ENCODE data around the gene IMPA2.

The IMPA2 gene

DNA sequence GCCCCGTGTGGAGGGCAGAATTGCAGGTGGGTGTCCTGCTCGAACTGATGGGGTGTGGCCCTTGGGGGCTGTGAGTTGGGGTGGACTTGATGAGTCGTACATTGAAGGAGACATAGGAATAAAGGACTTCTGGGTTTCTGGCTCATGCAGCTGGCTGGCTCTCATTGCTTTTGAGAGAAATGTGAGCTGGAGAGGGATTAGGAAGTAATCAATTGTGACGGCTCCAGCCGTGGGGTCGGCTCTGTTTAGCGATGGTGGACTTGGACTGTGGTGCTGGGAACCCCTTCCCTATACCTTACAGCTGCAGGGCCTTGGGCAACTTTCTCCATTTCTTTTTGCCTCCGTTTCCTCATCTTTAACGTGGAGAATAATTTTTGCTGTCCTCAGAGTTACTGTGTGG is 9.2 kb downstream of the IMPA2 start:
- DNase-seq (ENCODE audit: low read depth), result no peak

DNA sequence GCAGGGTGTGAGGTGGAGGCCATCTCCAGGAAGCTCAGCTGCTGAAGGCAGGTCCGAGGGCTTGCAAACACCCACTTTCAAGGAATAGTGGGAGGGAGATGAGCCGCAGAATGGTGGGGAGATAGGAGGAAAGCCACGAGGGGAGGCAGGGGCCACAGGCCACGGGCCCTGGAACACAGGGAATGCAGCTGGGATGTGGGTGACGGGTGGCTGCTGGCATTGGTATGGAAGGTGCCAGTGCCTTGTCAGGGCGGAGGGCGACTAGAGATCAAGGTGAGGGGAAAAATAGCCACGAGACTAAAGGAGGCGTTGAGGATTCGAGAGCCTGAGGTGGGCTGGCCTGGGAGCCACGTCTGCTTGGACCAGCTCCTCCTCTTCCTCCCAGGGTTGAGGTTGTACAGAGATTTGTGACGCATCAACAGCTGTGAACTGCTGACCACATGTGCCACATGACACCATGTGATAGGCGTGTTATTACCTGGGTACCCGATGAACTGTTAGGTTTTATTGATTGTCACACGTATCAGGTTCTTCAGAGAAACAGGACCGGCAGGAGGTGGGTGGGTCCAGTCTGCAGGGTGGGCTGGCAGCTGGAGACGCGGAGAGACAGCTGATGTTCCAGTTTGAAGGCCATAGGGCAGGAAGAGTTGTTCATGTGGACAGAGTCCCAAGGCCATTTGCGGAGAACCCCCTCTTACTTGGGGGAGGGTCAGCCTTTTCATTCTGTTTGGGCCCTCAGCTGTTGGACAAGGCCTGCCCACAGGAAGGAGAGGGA is 9.9 kb downstream of the IMPA2 start:
- DNase-seq (ENCODE audit: low read depth), result no peak

DNA sequence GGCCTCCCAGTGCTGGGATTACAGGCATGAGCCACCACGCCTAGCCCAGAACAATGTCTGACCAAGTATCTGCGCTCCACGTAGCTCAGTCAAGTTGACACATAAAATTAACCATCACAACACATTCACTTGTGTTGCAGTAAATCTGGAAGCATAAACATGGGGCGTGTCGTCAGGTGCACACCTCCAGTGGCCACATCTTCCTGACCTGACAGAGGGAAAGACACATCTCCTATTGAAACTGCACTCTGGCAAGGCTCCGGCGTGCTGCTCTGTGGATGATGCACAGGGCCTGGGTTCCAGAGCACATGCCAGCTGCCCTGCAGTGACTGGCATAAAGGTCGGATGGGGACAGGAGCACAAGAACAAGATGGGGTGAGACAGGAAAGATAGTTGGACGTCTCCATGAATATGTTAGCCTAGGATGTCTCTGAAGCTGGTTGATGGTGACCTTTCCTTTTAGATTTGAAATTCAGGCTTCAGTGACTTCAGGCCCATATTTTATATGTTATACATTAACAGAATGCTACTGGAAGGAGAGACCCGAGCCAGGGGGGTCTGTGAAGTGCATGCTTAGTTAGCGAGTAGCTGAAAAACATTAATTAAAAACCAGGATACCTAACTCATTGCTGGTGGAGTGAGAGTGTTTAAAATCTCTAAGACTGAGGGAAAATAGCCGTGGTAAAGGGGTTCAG is 10.9 kb downstream of the IMPA2 start:
- no peak for DNase-seq (ENCODE audit: low read depth)

DNA sequence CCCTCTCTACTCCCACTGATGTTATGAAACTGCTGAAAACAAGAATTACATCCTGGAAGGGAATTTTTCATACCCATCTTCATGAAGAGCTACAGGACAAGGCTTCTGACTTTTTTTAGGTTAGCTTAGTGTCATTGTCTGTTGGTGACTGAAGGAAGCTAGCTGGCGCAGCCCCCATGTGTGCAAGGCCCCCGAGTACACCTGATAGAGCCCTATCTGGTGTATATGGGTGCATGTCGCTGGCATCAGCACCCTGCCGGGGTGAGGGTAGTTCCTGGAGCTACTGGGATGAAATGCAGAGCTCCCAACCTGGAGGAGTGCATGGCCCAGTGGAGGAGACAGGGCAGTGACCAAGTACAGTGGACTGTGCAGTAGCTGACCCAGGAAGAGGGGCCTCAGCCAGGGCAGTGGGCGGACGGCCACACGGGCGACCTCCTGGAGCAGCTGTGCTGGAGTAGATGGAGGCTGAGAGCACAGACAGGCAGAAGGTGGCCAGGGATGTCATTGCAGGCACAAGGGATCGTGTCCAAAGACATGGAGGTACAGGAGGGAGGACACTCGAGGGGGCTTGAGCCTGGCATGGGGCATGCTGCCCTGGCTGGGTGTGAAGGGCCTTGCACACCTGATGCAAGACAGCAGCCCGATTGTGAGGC is 12.1 kb downstream of the IMPA2 start:
- DNase-seq (ENCODE audit: low read depth), result no peak

DNA sequence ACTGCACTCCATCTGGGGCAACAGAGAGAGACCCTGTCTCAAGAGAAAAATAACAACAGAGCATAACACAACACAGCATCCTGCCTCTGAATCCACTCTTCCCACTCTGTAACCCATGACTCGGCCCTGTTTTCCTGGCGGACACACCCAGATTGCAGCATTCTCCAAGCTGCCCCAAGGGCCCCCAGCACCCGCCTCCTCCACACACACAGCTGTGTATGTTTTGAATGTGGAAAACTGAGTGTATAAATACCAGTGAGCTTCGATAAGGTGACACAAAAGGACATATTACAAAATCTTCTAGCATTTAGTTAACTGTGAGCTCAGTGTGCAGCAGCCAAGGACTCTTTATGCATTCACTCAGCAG is 13.0 kb downstream of the IMPA2 start:
- no peak for DNase-seq (ENCODE audit: low read depth)

DNA sequence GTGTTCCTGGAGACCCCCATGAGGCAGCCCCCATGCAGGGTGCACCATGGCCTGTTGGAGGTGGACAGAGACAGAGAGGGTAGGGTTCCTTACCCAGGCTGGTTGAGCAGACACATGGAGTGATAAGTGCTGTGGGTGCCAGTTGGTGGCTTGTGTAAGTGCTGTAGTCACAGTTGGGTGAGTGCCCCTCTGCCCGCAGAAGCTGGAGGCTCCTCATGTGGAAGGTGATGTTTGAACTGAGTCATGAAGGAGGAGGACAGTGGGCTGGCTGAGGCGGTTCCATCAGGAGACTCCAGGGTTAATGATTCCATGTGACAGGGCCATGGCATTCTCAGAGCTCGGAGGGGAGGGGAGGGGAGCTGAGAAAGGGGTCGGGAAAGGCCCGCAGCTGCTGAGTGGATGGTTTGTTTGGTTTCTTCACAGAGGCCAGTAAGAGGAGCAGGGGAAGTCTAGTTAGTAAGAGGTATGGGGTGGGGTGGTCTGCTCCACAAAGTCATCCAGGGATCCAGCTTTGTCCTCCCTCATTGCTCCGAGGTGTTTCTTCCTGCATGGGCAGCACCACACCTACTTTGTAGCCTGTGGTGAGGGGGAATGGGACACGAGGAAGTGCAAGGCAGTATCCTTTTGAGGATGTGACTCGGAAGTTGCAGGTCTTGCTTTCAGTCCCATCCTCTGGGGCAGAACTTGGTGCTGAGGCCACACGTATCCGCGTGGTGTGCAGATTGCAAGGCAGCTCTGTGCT is 13.6 kb downstream of the IMPA2 start:
- DNase-seq (ENCODE audit: low read depth), result no peak

DNA sequence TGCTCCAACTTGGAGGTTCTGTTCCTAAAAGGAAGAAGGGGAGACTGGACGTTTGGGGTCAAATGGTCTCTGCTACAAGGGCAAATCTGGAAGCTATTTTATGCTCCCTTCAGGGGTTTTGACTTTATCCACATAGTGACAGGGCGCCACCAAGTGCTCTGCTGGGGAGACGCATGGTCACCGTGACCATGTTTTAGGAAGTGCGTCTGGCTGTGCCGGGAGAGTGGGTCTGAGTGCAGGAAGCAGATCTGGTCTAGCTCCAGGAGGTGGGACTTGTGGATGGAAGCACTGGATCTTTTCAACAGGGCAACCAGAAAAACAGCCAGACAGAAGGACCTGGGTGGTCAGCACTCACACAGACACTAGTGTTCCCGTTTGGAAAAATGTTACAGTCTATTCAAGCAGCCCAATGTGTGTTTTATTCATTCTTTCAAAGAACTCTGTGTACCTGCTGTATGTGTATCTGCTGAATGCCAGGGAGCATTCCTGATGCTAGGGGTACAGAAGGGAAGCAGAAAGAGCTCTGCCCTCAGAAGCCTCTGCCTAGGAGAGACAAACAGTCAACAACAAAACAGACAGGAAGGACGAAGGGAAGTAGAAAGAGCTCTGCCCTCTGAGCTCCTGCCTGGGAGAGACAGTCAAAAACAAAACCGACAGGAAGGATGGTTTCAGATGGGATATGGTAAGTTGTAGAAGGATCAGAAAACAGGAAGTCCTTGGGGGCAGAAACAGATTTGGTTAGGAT is 14.3 kb downstream of the IMPA2 start:
- DNase-seq (ENCODE audit: low read depth), result peak; percentile 37

DNA sequence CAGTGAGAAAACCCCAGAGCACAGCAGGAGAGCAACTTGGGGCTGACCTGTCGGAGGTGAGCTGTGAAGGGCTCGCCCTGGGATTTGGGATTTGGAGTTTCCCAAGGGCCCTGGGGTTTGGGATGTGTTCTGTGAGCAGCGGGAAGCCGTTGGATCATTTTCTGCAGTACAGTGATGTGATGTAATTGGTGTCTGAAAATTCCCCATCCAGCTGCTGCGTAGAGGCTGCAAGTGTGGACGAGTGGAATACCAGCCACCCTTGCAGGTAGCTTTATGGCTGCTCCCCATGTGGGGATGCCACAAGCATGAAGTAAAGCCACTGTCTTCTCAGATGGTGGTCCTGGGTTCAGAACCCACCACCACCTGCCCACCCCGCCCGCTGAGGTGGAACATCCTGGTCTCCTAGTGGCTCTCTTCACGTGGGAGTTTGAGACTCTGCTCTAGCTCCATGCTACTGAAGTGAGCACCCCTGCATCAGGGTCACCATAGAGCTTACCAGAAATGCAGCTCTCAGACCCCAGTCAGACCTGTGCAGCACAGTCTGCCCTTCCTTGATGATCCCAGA is 15.0 kb downstream of the IMPA2 start:
- DNase-seq (ENCODE audit: low read depth), result no peak

DNA sequence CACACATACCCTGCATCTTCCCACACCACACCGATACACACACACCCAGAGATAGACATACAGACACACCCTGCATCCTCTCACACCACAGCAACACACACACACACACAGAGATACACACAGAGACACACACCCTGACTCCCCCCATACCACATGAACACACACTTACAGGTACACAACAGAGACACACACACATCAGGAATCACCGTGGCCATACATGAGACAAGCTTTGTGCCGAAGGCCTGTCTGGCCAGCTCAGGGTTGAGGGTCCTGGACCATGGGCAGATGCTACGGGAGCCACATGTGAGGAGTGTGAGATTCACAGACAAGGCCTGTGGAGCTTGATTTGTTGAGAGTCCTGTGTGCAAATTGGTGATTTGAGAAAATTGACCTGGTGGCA is 15.6 kb downstream of the IMPA2 start:
- no peak for DNase-seq (ENCODE audit: low read depth)

DNA sequence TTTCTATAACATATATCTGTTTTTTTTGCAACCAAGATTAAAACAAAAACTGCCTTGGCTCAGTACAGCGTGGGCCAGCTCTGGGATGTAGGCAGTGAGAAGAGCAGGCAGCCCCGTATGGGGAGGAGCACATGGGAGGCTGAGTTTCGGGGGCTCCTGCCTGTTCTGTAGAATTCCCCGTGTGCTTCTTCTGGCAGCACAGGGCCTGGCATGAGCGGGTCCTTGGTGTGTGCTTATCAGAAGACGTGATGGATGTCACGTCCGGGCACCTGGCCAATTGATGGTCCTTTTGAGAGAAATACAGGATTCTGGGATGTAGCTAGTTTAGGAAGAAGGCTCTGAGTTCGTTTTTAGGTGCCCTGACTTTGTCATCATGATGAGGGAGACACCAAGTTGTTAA is 16.2 kb downstream of the IMPA2 start:
- no peak for DNase-seq (ENCODE audit: low read depth)

DNA sequence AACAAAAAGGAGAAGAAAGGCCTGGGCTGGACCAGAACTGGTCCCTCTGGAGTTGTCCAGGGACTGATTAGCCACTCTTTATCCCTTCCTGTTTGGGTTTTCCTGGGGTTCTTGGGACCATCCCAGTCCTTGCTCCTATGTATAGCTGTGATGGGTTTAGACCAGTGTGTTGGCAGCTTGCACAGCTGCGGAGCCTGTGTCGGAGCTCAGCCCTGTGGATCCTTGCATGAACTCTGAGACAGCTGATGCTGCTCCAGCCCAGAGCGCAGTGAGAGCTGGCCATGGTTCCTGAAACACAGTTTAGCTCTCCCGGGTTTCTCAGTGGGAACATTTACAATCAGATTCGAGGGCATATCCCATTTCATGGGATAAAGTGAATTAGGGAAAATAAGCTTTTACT is 16.9 kb downstream of the IMPA2 start:
- DNase-seq (ENCODE audit: low read depth), result no peak

DNA sequence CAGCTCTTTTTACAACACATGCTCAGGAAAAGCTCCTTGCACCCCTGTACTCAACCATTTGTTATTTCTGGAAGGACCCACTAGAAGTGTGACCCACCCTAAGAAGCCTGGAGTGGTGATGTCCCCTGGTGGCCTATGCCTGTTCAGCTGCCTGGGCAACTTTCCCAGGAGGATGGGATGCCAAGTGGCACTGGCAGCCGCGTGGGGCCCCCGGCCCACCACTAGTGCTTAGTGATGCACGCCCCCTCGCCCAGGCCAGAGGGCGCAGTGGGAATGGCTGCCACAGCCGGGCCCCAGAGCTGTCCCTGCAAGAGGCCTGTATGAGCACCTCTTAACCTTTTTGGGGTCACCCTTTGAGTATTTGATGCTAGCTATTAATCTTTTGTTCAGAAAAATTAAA is 18.1 kb downstream of the IMPA2 start:
- DNase-seq (ENCODE audit: low read depth), result no peak

DNA sequence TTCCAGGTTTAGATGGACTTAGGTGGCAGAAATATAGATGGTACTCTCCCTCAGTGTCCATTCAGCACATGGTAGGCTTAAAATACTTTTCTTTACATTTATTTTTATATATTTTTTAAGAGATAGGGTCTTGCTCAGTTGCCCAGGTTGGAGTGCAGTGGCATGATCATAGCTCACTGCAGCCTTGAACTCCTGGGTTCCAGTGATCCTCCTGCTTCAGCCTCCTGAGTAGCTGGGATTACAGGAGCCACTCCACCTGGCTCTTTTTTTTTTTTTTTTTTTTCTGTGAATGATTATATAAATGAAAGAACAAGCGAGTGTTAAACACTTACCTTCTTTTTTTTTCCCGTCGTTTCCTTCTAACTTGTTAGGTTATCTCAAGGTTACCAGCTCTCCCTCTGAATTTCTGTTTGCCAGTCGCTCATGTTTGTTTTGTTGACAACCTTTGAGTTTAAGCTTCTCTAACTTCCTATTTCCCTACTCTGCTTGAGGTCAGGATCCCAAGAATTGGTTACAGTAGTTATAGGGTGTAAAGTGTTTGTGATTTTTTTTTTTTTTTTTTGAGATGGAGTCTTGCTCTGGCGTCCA is 18.9 kb downstream of the IMPA2 start:
- no peak for DNase-seq (ENCODE audit: low read depth)

DNA sequence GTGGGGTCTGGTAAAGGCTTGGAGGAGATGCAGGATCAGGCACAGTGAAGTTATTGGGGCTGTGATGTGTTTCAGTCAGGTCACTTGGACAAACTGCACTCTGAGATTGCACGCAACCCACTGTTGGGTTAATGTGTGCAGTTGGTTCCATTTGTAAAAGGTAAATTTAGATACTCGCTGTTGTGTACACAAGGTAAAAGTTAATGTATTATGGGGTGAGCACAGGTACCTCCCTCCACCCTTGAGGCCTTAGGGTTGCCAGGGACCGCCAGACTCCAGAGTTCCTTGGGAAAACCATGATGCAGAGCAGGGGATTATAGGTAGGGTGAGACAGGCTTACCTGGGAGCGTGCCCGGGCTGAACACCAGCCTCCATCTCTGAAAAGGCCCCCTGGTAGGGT is 20.1 kb downstream of the IMPA2 start:
- DNase-seq (ENCODE audit: low read depth), result no peak

DNA sequence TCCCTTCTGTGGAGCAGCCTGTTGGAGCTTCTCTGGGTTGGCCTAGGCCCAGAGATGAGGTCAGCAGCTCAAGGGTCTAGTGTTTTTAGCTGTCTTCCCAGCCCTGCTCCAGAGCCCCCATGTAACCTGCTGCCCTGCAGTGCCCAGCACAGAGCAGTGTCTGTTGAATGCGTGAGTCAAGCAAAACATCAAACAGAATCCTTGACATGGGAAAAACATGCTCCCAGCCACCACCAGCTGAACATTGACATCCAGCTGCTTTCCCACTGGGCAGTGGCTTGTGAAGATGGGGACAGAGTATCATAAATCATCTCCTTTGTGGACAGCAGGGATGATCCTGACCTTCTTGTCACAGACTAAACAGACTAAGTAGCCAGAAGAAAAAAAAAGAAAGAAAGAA is 22.6 kb downstream of the IMPA2 start:
- DNase-seq (ENCODE audit: low read depth), result no peak

DNA sequence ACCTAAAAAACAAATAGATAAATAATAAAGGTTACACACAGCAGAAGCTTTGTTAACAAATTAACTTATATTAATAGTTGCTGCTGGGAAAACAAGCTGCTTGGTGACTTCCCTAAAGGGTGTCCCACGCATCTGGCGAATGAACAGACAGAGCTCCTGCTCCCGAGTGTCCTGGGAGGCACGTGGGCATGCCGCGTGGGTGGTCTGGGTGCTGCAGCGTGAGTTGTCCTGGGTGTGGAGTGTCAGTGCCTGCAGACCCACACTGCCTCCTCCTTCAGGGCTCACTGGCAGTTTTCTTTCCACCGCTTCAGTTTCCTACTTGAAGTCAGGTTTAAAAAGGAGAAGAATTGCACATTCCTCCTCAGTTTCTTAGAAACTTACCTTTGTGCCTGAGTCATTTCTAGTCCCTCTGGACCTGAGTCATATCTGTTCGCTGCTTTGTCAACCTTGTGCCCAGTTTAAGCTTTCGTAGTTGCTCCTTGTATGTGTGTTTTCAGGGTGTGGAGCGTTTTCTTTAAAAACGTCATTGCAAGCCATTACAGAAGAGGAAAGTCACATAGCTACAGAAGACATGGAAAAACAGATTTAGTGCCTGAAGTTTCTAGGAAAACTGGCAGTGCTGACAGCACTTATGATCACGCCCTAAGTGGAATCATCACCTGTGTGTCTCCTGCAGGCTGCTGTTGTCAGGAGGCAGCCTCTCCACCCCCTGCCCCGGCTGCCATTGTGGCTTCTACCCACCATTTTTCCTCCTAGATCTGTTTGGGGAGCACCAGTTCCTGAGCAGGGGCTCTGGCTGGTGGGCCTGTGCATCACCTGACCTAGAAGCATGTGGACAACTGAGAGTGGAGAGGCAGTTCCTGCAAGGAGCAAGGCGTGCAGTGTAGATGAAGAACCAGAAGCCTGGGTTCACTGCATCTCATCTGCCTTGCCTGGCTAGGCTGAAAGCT is 24.5 kb downstream of the IMPA2 start:
- DNase-seq (ENCODE audit: low read depth), result no peak

DNA sequence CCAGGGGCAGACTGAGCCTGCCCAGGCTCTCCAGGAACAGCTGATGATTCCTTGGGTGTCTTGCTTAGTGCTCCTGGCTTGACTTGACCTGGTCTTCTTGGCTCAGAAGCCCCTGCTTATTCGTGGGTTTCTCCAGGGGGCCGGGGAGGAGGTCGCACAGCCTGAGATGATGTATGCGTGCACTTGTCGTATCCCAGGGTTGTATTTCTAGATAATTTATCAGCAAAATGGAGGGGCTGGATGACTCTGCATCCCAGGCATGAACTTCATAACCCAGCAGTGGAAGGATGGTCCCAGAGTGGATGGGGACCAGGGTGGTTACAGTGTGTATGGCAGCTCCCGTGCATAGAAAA is 25.2 kb downstream of the IMPA2 start:
- no peak for DNase-seq (ENCODE audit: low read depth)

DNA sequence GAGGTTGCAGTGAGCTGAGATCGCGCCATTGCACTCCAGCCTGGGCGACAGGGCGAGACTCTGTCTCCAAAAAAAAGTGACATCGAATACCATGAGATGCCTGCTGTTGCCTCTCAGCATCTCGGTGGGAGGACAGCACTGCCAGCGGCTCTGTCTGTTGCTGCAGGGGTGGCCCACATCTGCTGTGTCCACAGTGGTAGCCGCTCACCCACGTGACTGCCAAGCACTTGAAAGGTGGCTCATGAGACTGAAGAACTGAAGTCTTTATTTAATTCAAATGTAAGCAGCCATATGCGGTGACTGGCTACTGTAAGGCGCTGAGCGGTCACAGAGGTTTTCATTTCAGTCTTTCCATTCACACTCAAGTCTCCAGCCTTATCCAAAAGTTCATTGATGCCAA is 25.8 kb downstream of the IMPA2 start:
- no peak for DNase-seq (ENCODE audit: low read depth)

DNA sequence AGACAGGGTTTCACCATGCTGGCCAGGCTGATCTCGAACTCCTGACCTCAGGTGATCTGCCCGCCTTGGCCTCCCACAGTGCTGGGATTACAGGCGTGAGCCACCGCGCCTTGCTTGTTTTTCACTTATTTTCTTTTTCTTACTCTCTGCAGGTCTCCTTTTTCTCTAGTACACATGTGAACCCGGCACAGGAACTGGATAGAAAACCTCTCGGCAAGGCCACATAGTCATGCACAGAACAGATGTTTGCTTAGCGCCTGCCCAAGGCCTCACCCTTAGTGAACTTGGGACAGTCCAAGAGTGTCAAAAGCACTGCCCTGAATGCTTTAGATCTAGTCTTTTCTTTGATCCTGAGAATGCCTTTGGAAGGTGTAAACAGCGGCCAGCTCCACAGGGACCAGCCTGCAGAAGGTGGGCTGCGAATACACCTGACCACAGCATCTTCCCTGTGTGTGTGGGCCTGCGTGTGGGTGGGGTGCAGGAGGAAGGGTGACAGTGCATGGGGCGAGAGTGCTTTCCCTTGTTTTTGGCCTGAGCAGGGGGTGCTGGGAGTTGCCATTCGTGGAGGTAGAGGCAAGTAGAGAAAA is 27.0 kb downstream of the IMPA2 start:
- DNase-seq (ENCODE audit: low read depth), result no peak
